CD4-positive, CD25-positive, alpha-beta regulatory T cell (primary cell): ENCODE data around the gene FBXO11. TPM values are rescaled to one million over a fixed set of nuclear protein-coding genes. Genes with fewer than 3 reads are reported as not detected.
"Not testable (repeated sequence)": the region's sequence is repeated elsewhere in the genome, so short reads cannot be mapped to it uniquely, and the experiment has no call there.

ENCODE experiments used
- ATAC-seq, 2 donors: fragments of 150-1000 bp; cut with Tn5 transposase; one replicate each; pipeline ENCODE4 v1.10.0; 2021; ENCODE audit warnings: low read depth in 2 of 2, moderate number of reproducible peaks in 2 of 2, moderate library complexity in 1 of 2
- DNase-seq, 3 donors: peaks; one replicate each; pipeline versions ENCODE4 v3.0.0 to v3.0.0-alpha.2; 2012 to 2022; ENCODE audit warnings: mixed read lengths in 1 of 3
- H3K27ac ChIP-seq: one replicate; pipeline ENCODE4 v1.7.0; 2013; ENCODE audit warnings: mild to moderate bottlenecking, low read length; ENCODE audit not compliant: insufficient read depth, poor library complexity, severe bottlenecking
- H3K27me3 ChIP-seq: one replicate; pipeline ENCODE4 v1.7.0; 2013; ENCODE audit warnings: low read length; ENCODE audit not compliant: control insufficient read depth, insufficient read depth
- H3K36me3 ChIP-seq: one replicate; pipeline ENCODE4 v1.7.0; 2013; ENCODE audit warnings: mild to moderate bottlenecking, low read length, moderate library complexity; ENCODE audit not compliant: control insufficient read depth, insufficient read depth
- H3K4me1 ChIP-seq: 2 replicates; pipeline ENCODE4 v1.7.0; 2013; ENCODE audit warnings: mild to moderate bottlenecking, low read length; ENCODE audit not compliant: insufficient read depth, control insufficient read depth, poor library complexity, severe bottlenecking
- H3K4me3 ChIP-seq: one replicate; pipeline ENCODE4 v1.7.0; 2013; ENCODE audit warnings: low read depth, mild to moderate bottlenecking, low read length, moderate library complexity
- H3K9me3 ChIP-seq, 2 experiments: 1 replicate in 1 of 2; 2 replicates in 1 of 2; pipeline ENCODE4 v1.7.0; 2013; ENCODE audit warnings: low read length in 2 of 2, mild to moderate bottlenecking in 1 of 2, moderate library complexity in 1 of 2; ENCODE audit not compliant: control insufficient read depth in 2 of 2
- H3K27ac Mint-ChIP-seq, 3 donors: one replicate each; pipeline ENCODE4 v1.8.0; 2020 to 2022; ENCODE audit warnings: mild to moderate bottlenecking in 3 of 3, mixed read lengths in 3 of 3, moderate library complexity in 2 of 3
- H3K27me3 Mint-ChIP-seq: one replicate; pipeline ENCODE4 v1.8.0; 2022; ENCODE audit warnings: mild to moderate bottlenecking, mixed read lengths
- H3K36me3 Mint-ChIP-seq: one replicate; pipeline ENCODE4 v1.8.0; 2020; ENCODE audit warnings: mixed read lengths
- H3K4me1 Mint-ChIP-seq, 4 donors: one replicate each; pipeline ENCODE4 v1.8.0; 2020 to 2022; ENCODE audit warnings: mixed read lengths in 4 of 4, mild to moderate bottlenecking in 1 of 4
- H3K4me3 Mint-ChIP-seq, 4 donors: one replicate each; pipeline ENCODE4 v1.8.0; 2020 to 2022; ENCODE audit warnings: mild to moderate bottlenecking in 4 of 4, mixed read lengths in 4 of 4, moderate library complexity in 3 of 4
- H3K9me3 Mint-ChIP-seq, 7 donors: one replicate each; pipeline ENCODE4 v1.8.0; 2020 to 2022; ENCODE audit warnings: mixed read lengths in 7 of 7, mild to moderate bottlenecking in 3 of 7, moderate library complexity in 2 of 7
- polyA plus RNA-seq, 4 donors: library from polyadenylated mRNA; unstranded; fragments of 300-500 nt; fragmentation: Illumina TruSeq; gene quantifications; one replicate each; pipeline ENCODE4 v1.2.3, GENCODE V29; 2021
- total RNA-seq: library from RNA; stranded (reverse); gene quantifications from one replicate; pipeline ENCODE4 v1.2.3, GENCODE V29; 2022

Gene FBXO11
- total and polyA plus RNA-seq, 5 donors from 2014 or later, result 5.0 to 124 (median 6.5) TPM

- Histone ChIP-seq H3K9me3 (no peaks in the 10 kb centered on the region), H3K27ac (no peak overlapping the region), H3K36me3 (no peaks in the 10 kb centered on the region), H3K27me3 (no peaks in the 10 kb centered on the region), H3K4me3 (no peak overlapping the region), H3K4me1 (no peaks in the 10 kb centered on the region)
- Mint-ChIP-seq H3K27me3 (no peaks in the 10 kb centered on the region), H3K27ac (peak overlapping the region in 1 of 3 donors; percentile 61), H3K4me1 (peaks cover 0 to 9% (median 3%) of the 10 kb centered on the region in 4 donors), H3K9me3 (no peaks in the 10 kb centered on the region), H3K4me3 (no peak overlapping the region), H3K36me3 (no peaks in the 10 kb centered on the region)
- no peak for DNase-seq
- no peak for ATAC-seq
These were observed 11.7 kb upstream of the FBXO11 start for GRCh38 chr2:47918043-47918442.

GRCh38 chr2:47917276-47917961 lies 11.1 kb upstream of the FBXO11 start:
- no peak overlapping the region for H3K27ac Mint-ChIP-seq
- H3K4me3 ChIP-seq, result no peak overlapping the region

GRCh38 chr2:47916412-47916811 lies 10.1 kb upstream of the FBXO11 start:
- no peaks in the 10 kb centered on the region for H3K27me3 Mint-ChIP-seq
- DNase-seq (no peak), ATAC-seq (no peak)
- H3K4me1 ChIP-seq, result no peaks in the 10 kb centered on the region
- H3K27ac ChIP-seq, result no peak overlapping the region
- H3K36me3 ChIP-seq, result no peaks in the 10 kb centered on the region
- no peak overlapping the region for H3K27ac Mint-ChIP-seq
- peaks cover 0 to 9% (median 4%) of the 10 kb centered on the region in 4 donors for H3K4me1 Mint-ChIP-seq
- no peaks in the 10 kb centered on the region for H3K36me3 Mint-ChIP-seq
- H3K9me3 Mint-ChIP-seq, result no peaks in the 10 kb centered on the region
- H3K27me3 ChIP-seq, result no peaks in the 10 kb centered on the region
- no peaks in the 10 kb centered on the region for H3K9me3 ChIP-seq
- H3K4me3 ChIP-seq, result no peak overlapping the region
- no peak overlapping the region for H3K4me3 Mint-ChIP-seq

More at GRCh38 chr2:47917276-47917961, 11.1 kb upstream of the FBXO11 start:
- Mint-ChIP-seq H3K4me1 (peaks cover 0 to 9% (median 4%) of the 10 kb centered on the region in 4 donors), H3K36me3 (no peaks in the 10 kb centered on the region), H3K9me3 (no peaks in the 10 kb centered on the region), H3K4me3 (no peak overlapping the region), H3K27me3 (no peaks in the 10 kb centered on the region)
- H3K27ac ChIP-seq, result no peak overlapping the region
- H3K9me3 ChIP-seq, result no peaks in the 10 kb centered on the region
- no peaks in the 10 kb centered on the region for H3K27me3 ChIP-seq
- H3K36me3 ChIP-seq, result no peaks in the 10 kb centered on the region
- ATAC-seq (no peak), DNase-seq (peak in 1 of 3 donors; percentile 18)
- H3K4me1 ChIP-seq, result no peaks in the 10 kb centered on the region

GRCh38 chr2:47910662-47911061 lies 4.4 kb upstream of the FBXO11 start:
- H3K4me1 ChIP-seq, H3K9me3 Mint-ChIP-seq, H3K36me3 ChIP-seq, H3K27me3 ChIP-seq, ATAC-seq, DNase-seq, H3K9me3 ChIP-seq, H3K27ac Mint-ChIP-seq, H3K36me3 Mint-ChIP-seq, H3K4me3 Mint-ChIP-seq, H3K27ac ChIP-seq, H3K27me3 Mint-ChIP-seq, H3K4me3 ChIP-seq: not testable (repeated sequence)
- peaks cover 0 to 17% (median 13%) of the 10 kb centered on the region in 4 donors for H3K4me1 Mint-ChIP-seq

- no peak overlapping the region for H3K4me3 ChIP-seq
- H3K4me1 ChIP-seq, result peaks cover 10% of the 10 kb centered on the region
- DNase-seq (no peak), ATAC-seq (no peak)
- Mint-ChIP-seq H3K27ac (no peak overlapping the region), H3K27me3 (no peaks in the 10 kb centered on the region), H3K36me3 (no peaks in the 10 kb centered on the region), H3K4me1 (peaks cover under 1 to 24% (median 19%) of the 10 kb centered on the region in 4 donors), H3K4me3 (peak overlapping the region in 2 of 4 donors; percentile 36 to 82), H3K9me3 (no peaks in the 10 kb centered on the region)
- no peaks in the 10 kb centered on the region for H3K9me3 ChIP-seq
- no peaks in the 10 kb centered on the region for H3K36me3 ChIP-seq
- no peak overlapping the region for H3K27ac ChIP-seq
- H3K27me3 ChIP-seq, result no peaks in the 10 kb centered on the region
These were observed 2.4 kb upstream of the FBXO11 start for GRCh38 chr2:47908682-47909081.

- ATAC-seq, result no peak
- Mint-ChIP-seq H3K4me3 (peak overlapping the region; percentile 83 to 95 (median 95)), H3K27me3 (no peaks in the 10 kb centered on the region), H3K9me3 (no peaks in the 10 kb centered on the region), H3K4me1 (peaks cover 9 to 39% (median 32%) of the 10 kb centered on the region in 4 donors), H3K27ac (peak overlapping the region; percentile 81 to 98 (median 83)), H3K36me3 (no peaks in the 10 kb centered on the region)
- peak overlapping the region; percentile 99 for H3K4me3 ChIP-seq
- no peaks in the 10 kb centered on the region for H3K36me3 ChIP-seq
- H3K4me1 ChIP-seq, result peaks cover 19% of the 10 kb centered on the region
- H3K27me3 ChIP-seq, result no peaks in the 10 kb centered on the region
- H3K9me3 ChIP-seq, result no peaks in the 10 kb centered on the region
- peak overlapping the region; percentile 98 for H3K27ac ChIP-seq
- peak; percentile 23 to 82 (median 78) for DNase-seq
These were observed 912 bp upstream of the FBXO11 start for GRCh38 chr2:47907039-47907781.

- H3K4me3 Mint-ChIP-seq, result peak overlapping the region; percentile 95 to 98 (median 95)
- H3K27me3 ChIP-seq, result no peaks in the 10 kb centered on the region
- H3K27ac ChIP-seq, result peak overlapping the region; percentile 98
- no peaks in the 10 kb centered on the region for H3K36me3 ChIP-seq
- no peaks in the 10 kb centered on the region for H3K27me3 Mint-ChIP-seq
- peak overlapping the region; percentile 86 to 98 (median 91) for H3K27ac Mint-ChIP-seq
- no peaks in the 10 kb centered on the region for H3K9me3 ChIP-seq
- peaks cover 23% of the 10 kb centered on the region for H3K4me1 ChIP-seq
- peak overlapping the region; percentile 94 for H3K4me3 ChIP-seq
- H3K4me1 Mint-ChIP-seq, result peaks cover 11 to 46% (median 38%) of the 10 kb centered on the region in 4 donors
- H3K36me3 Mint-ChIP-seq, result no peaks in the 10 kb centered on the region
- no peaks in the 10 kb centered on the region for H3K9me3 Mint-ChIP-seq
- ATAC-seq (peak; percentile 1 to 4), DNase-seq (peak; percentile 45 to 75 (median 73))
These were observed 727 bp downstream of the FBXO11 start for GRCh38 chr2:47905386-47906156.
